Fibroblast of pulmonary artery (primary cell): ENCODE data around the gene DECR2.
A peak's percentile ranks its signal among the peaks of the same experiment; 100 is the strongest.

Experiments
- DNase-seq: peaks from one replicate; pipeline ENCODE4 v3.0.0-alpha.2; 2010; ENCODE audit warnings: low read depth
- H3K4me3 ChIP-seq: replicated peaks from 2 replicates; pipeline ENCODE4 v1.5.1; 2011; ENCODE audit warnings: low read depth, mild to moderate bottlenecking, control low read depth, low read length, moderate library complexity
- TF ChIP-seq, protein P1 (sequence below): IDR thresholded peaks from 2 replicates; pipeline ENCODE4 v1.5.1; 2011; ENCODE audit warnings: mild to moderate bottlenecking, control low read depth, low read length, inconsistent platforms; ENCODE audit errors: missing control alignments

Gene DECR2

DNA sequence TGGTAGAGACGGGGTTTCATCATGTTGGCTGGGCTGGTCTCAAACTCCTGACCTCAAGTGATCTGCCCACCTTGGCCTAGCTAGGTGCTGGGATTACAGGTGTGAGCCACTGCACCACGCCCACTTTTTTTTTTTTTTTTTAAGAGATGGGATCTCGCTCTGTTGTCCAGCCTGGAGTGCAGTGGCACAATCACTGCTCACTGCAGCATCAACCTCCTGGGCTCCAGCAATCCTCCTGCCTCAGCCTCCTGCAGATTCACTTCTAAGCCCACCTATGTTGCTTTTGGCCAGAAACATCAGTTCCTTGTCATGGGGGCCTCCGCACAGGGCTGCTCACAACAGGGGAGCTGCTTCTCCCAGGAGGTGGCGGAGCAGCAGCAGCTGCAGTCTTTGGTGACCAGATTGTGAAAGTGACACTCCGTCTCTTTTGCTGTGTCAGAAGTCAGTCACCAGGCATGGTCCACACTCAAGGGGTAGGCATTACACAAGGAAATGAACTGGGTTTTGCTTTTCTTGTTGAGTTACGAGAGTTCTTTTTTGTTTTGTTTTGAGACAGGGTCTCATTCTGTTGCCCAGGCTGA, 9.1 kb upstream of the DECR2 start:
- TF ChIP-seq, protein P1, sequence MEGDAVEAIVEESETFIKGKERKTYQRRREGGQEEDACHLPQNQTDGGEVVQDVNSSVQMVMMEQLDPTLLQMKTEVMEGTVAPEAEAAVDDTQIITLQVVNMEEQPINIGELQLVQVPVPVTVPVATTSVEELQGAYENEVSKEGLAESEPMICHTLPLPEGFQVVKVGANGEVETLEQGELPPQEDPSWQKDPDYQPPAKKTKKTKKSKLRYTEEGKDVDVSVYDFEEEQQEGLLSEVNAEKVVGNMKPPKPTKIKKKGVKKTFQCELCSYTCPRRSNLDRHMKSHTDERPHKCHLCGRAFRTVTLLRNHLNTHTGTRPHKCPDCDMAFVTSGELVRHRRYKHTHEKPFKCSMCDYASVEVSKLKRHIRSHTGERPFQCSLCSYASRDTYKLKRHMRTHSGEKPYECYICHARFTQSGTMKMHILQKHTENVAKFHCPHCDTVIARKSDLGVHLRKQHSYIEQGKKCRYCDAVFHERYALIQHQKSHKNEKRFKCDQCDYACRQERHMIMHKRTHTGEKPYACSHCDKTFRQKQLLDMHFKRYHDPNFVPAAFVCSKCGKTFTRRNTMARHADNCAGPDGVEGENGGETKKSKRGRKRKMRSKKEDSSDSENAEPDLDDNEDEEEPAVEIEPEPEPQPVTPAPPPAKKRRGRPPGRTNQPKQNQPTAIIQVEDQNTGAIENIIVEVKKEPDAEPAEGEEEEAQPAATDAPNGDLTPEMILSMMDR, result no peak
- DNase-seq, result no peak
- no peak overlapping the region for H3K4me3 ChIP-seq

DNA sequence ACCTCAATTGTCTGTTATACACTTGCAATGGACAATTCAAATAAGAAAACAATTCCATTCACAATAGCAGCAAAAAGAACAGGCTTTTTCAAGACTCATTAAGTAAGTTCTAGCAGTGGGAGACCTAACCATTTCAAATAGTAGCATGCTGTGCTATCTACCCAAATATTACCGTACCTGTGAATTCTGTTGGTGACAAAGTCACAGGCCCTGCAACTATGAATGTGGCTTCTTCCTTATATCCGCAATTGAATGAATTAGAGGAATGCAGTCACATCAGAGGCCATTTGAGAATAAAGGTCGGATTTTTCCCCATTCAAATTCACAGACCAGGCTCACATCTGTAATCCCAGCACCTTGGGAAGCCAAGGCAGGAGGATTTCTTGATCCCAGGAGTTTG, 5.5 kb upstream of the DECR2 start:
- peak overlapping the region; percentile 65 for H3K4me3 ChIP-seq
- TF ChIP-seq, protein P1, result no peak
- DNase-seq, result no peak

DNA sequence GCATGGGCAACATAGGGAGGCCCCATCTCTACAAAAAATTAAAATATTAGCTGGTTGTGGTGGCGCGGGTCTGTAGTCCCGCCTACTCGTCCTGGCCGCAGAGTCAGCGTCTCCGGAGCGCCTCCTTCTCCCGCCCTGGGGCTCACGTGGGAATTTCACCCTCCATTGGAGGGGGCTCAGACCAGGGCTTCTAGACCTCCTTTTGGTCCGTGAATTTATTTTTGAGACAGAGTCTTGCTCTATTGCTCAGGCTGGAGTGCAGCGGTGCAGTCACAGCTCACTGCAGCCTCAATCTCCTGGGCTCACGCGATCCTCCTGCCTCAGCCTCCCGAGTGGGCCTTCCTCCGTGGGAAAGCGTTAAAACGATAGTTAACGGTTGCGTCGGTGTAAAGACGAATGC, 5.1 kb upstream of the DECR2 start:
- peak overlapping the region; percentile 65 for H3K4me3 ChIP-seq
- TF ChIP-seq, protein P1, result no peak
- DNase-seq, result peak; percentile 56

DNA sequence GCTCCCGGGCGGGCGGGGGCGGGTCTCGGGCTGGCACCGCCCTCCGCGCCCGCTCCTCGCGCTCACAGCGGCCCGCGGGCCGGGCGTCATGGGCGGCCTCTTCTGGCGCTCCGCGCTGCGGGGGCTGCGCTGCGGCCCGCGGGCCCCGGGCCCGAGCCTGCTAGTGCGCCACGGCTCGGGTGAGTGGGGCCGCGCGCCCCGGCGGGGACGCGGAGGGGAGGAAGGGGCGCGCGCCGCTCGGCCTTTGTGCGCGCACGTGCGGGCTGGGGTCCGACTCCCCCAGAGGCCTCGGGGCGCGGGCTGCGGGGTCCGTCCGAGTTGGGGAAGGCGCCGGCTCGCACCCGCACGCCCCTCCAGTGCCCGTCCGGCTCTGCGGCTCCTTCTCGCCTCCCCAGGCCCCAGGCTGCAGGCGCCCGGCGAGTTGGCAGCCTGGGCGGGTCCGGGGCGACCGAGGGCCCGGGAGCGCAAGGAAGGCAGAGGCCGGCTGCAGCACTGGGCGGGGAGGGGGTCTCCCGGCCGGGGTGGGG, 4.5 kb upstream of the DECR2 start, which contains the start of gene NME4:
NME4 (plus strand) TSS at position 65 of the 527 bp plus-strand sequence; CDS start at position 89, 24 bp downstream.
- DNase-seq, result peak; percentile 51
- peak within 1 kb of the TSS; percentile 65 for H3K4me3 ChIP-seq
- TF ChIP-seq, protein P1, result no peak

DNA sequence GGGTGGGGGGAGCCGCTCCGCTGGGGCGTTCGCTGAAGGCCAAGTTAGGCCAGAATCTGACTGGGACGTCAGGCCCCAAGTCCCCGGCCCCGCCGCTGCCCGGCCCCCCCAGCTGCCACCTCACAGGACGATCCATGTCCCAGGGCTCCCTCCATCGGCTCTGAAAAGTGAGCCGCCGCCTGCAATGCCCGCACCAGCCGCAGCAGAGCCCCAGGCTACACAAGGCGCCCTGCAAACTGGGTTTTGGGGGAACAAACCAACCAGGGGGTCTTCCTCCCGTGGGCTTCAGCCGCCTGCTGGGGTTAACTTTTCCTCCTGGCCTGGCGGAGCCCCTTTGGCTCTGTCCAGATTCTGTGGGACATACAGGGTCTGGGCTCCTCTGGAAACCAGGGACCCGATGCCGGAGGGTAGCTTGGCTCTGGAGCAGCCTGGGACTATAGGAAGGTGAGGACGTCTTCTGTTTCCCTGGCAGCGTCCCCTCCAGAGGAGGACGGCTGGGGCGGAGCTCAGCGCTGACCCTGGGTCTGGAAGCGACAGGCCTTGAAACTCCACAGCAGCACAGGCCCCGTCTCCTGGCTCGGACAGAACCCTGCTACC, 3.9 kb upstream of the DECR2 start:
- H3K4me3 ChIP-seq, result peak overlapping the region; percentile 65
- TF ChIP-seq, protein P1, result peak; percentile 36
- peak; percentile 61 for DNase-seq

DNA sequence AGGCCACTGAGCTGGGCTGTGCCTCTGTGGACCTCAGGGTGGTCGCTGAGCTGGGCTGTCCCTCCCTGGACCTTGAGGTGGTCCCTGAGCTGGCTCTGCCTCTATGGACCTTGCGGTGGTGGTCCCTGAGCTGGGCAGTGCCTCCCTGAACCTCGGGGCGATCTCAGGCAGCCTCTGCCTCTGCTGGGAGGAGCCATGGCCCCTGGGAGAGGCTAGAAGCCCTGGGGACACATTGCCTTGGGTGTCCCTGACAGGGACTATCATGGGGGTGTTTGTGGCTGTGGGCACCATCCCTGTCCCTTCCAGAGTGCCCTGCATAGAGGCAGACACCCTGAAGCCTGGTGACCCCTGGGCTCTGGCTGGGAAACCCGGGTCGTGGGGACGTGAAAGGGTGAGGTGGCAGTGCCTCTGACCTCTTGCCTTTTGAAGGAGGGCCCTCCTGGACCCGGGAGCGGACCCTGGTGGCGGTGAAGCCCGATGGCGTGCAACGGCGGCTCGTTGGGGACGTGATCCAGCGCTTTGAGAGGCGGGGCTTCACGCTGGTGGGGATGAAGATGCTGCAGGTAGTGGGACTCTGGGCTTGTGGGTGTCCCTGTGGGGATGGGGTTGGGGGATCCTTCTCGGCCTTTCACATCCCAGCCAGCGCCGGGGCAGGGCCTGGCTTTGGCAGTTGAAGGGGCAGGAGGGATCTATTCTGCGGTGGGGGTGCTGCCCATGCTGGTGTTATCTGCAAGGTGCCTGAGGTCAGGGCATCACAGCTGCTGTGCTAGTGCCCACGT, 2.9 kb upstream of the DECR2 start:
- H3K4me3 ChIP-seq, result no peak overlapping the region
- TF ChIP-seq, protein P1, result no peak
- no peak for DNase-seq
